HG02970 (cell line): ENCODE data around the gene DIAPH3.

Experiments used
- ATAC-seq: cut with Tn5 transposase; IDR thresholded peaks from one replicate; pipeline ENCODE4 v1.9.1; 2021; ENCODE audit warnings: mild to moderate bottlenecking, moderate library complexity, moderate number of reproducible peaks; ENCODE audit not compliant: unreplicated experiment, low FRiP score

Gene DIAPH3

GRCh38 chr13:59888408-59888807, 275.3 kb downstream of the DIAPH3 start:
- ATAC-seq = no peak

- ATAC-seq = no peak
Observed at GRCh38 chr13:59885076-59885475, 278.7 kb downstream of the DIAPH3 start.

- no peak for ATAC-seq
Observed at GRCh38 chr13:59883885-59884284, 279.8 kb downstream of the DIAPH3 start.

- no peak for ATAC-seq
Observed at GRCh38 chr13:59880468-59880867, 283.3 kb downstream of the DIAPH3 start.

GRCh38 chr13:59879281-59879680, 284.4 kb downstream of the DIAPH3 start:
- ATAC-seq = no peak

- ATAC-seq = no peak
Observed at GRCh38 chr13:59877933-59878332, 285.8 kb downstream of the DIAPH3 start.

GRCh38 chr13:59874973-59875372, 288.8 kb downstream of the DIAPH3 start:
- ATAC-seq = no peak

- ATAC-seq = no peak
Observed at GRCh38 chr13:59873856-59874255, 289.9 kb downstream of the DIAPH3 start.

GRCh38 chr13:59873309-59873708, 290.4 kb downstream of the DIAPH3 start:
- ATAC-seq = no peak

GRCh38 chr13:59867867-59868266, 295.9 kb downstream of the DIAPH3 start:
- ATAC-seq = no peak

GRCh38 chr13:59865398-59865797, 298.3 kb downstream of the DIAPH3 start:
- ATAC-seq = no peak

- ATAC-seq = no peak
Observed at GRCh38 chr13:59863621-59864020, 300.1 kb downstream of the DIAPH3 start.

- ATAC-seq = no peak
Observed at GRCh38 chr13:59861676-59862075, 302.1 kb downstream of the DIAPH3 start.

- no peak for ATAC-seq
Observed at GRCh38 chr13:59856281-59856810, 307.4 kb downstream of the DIAPH3 start.

GRCh38 chr13:59846845-59847620, 316.7 kb downstream of the DIAPH3 start:
- ATAC-seq = no peak

GRCh38 chr13:59843040-59843439, 320.7 kb downstream of the DIAPH3 start:
- ATAC-seq = no peak

GRCh38 chr13:59842507-59842906, 321.2 kb downstream of the DIAPH3 start:
- ATAC-seq = no peak

GRCh38 chr13:59839186-59839585, 324.5 kb downstream of the DIAPH3 start:
- ATAC-seq = no peak

GRCh38 chr13:59837101-59837500, 326.6 kb downstream of the DIAPH3 start:
- ATAC-seq = no peak

GRCh38 chr13:59835569-59835968, 328.2 kb downstream of the DIAPH3 start:
- ATAC-seq = no peak

GRCh38 chr13:59834801-59835200, 328.9 kb downstream of the DIAPH3 start:
- no peak for ATAC-seq

GRCh38 chr13:59829690-59830089, 334.0 kb downstream of the DIAPH3 start:
- ATAC-seq = no peak
